ENCODE results near the gene RBMS3. TPM values are rescaled to one million over a fixed set of nuclear protein-coding genes. Genes with fewer than 3 reads are reported as not detected.

RBMS3 gene
- total RNA-seq, 1 donor from 2014 or later: 33.0 TPM

DNA sequence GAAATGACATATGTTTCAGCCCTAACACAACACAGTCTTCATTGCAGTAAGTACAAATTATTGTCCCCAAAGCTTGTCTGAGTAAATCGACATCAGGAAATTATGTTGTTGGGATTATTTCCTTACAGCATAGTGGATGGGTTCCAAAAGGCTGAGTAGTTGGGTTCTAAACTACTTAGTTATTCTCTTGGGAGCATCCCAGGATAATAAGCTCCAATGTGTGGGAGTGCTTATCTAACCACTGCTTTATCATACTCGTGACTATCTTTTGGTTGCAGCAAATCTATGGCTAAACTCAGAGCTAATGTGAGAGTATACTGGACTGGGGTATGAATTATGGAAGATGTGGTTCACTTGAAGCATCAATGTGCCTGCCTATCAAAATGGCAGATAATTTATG, 128.5 kb downstream of the RBMS3 start:
- peaks cover 17% of the 10 kb centered on the region for H4K20me1 ChIP-seq (ENCODE audit: insufficient read depth, low read length)
- H3K9me3 ChIP-seq (ENCODE audit: insufficient read depth, low read depth, low read length): no peaks in the 10 kb centered on the region
- no peaks in the 10 kb centered on the region for H3K36me3 ChIP-seq (ENCODE audit: insufficient read depth, low read length)
- Mint-ChIP-seq H3K9me3 (ENCODE audit: unreplicated experiment) (no peaks in the 10 kb centered on the region), H3K27ac (ENCODE audit: unreplicated experiment) (no peak overlapping the region), H3K4me3 (ENCODE audit: unreplicated experiment) (no peak overlapping the region), H3K27me3 (ENCODE audit: low read depth, unreplicated experiment) (no peaks in the 10 kb centered on the region), H3K36me3 (ENCODE audit: low read depth, unreplicated experiment) (no peaks in the 10 kb centered on the region), H3K4me1 (ENCODE audit: low read depth, unreplicated experiment) (peaks cover 8% of the 10 kb centered on the region)
- no peaks in the 10 kb centered on the region for H3K27me3 ChIP-seq (ENCODE audit: insufficient read depth, low read length)
- TF ChIP-seq EZH2 (IDR thresholded peaks at IDR 0.05; ENCODE audit: insufficient read depth, low read length): no peak
- TF ChIP-seq, protein P1, sequence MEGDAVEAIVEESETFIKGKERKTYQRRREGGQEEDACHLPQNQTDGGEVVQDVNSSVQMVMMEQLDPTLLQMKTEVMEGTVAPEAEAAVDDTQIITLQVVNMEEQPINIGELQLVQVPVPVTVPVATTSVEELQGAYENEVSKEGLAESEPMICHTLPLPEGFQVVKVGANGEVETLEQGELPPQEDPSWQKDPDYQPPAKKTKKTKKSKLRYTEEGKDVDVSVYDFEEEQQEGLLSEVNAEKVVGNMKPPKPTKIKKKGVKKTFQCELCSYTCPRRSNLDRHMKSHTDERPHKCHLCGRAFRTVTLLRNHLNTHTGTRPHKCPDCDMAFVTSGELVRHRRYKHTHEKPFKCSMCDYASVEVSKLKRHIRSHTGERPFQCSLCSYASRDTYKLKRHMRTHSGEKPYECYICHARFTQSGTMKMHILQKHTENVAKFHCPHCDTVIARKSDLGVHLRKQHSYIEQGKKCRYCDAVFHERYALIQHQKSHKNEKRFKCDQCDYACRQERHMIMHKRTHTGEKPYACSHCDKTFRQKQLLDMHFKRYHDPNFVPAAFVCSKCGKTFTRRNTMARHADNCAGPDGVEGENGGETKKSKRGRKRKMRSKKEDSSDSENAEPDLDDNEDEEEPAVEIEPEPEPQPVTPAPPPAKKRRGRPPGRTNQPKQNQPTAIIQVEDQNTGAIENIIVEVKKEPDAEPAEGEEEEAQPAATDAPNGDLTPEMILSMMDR (IDR thresholded peaks at IDR 0.05; ENCODE audit: insufficient read depth, low read depth, low read length): no peak
- no peaks in the 10 kb centered on the region for H3K4me1 ChIP-seq (ENCODE audit: insufficient read depth, low read length)
- no peak overlapping the region for H3K27ac ChIP-seq (ENCODE audit: low read depth, low read length)
- no peak overlapping the region for H3K4me2 ChIP-seq (ENCODE audit: low read length)
- H3K4me3 ChIP-seq (ENCODE audit: insufficient read depth, low read depth, low read length): no peak overlapping the region
- no peak overlapping the region for H3K9ac ChIP-seq (ENCODE audit: low read length)
- no peak overlapping the region for H2AFZ ChIP-seq (ENCODE audit: low read depth, low read length)
- FAIRE-seq (peak; percentile 17), DNase-seq (ENCODE audit: low read depth) (peak; percentile 79)
- peaks cover 21% of the 10 kb centered on the region for H3K79me2 ChIP-seq (ENCODE audit: insufficient read depth, low read length)

DNA sequence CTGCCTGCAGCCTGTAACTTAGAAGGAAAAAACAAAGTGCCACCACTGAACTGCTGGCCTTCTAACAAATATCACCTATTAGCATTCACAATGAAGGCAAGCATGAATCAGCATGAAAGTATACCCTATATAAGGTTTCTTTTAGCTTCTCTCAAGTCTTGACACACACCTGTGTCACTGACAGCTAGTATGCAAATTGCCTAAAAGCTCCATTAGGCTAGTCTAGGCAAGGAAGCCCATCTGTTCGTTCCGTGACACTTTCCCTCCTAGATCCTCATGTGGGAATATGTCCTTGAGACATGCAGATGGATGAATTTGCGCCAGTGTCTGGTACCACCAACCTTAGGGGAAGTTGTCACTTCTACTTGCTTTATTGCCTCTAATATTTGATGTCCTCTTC, 129.3 kb downstream of the RBMS3 start:
- no peak overlapping the region for H3K9ac ChIP-seq (ENCODE audit: low read length)
- no peak overlapping the region for H3K4me3 ChIP-seq (ENCODE audit: insufficient read depth, low read depth, low read length)
- no peaks in the 10 kb centered on the region for H3K9me3 ChIP-seq (ENCODE audit: insufficient read depth, low read depth, low read length)
- H3K27me3 Mint-ChIP-seq (ENCODE audit: low read depth, unreplicated experiment): no peaks in the 10 kb centered on the region
- H3K36me3 ChIP-seq (ENCODE audit: insufficient read depth, low read length): no peaks in the 10 kb centered on the region
- no peak overlapping the region for H3K27ac Mint-ChIP-seq (ENCODE audit: unreplicated experiment)
- no peaks in the 10 kb centered on the region for H3K36me3 Mint-ChIP-seq (ENCODE audit: low read depth, unreplicated experiment)
- H2AFZ ChIP-seq (ENCODE audit: low read depth, low read length): no peak overlapping the region
- peaks cover 19% of the 10 kb centered on the region for H3K79me2 ChIP-seq (ENCODE audit: insufficient read depth, low read length)
- H3K4me2 ChIP-seq (ENCODE audit: low read length): no peak overlapping the region
- no peaks in the 10 kb centered on the region for H3K9me3 Mint-ChIP-seq (ENCODE audit: unreplicated experiment)
- TF ChIP-seq, protein P1 (IDR thresholded peaks at IDR 0.05; ENCODE audit: insufficient read depth, low read depth, low read length): no peak
- TF ChIP-seq EZH2 (IDR thresholded peaks at IDR 0.05; ENCODE audit: insufficient read depth, low read length): no peak
- H3K4me3 Mint-ChIP-seq (ENCODE audit: unreplicated experiment): no peak overlapping the region
- no peaks in the 10 kb centered on the region for H3K27me3 ChIP-seq (ENCODE audit: insufficient read depth, low read length)
- H3K4me1 ChIP-seq (ENCODE audit: insufficient read depth, low read length): no peaks in the 10 kb centered on the region
- no peak overlapping the region for H3K27ac ChIP-seq (ENCODE audit: low read depth, low read length)
- DNase-seq (ENCODE audit: low read depth): no peak
- peaks cover 13% of the 10 kb centered on the region for H4K20me1 ChIP-seq (ENCODE audit: insufficient read depth, low read length)
- no peak for FAIRE-seq
- peaks cover 11% of the 10 kb centered on the region for H3K4me1 Mint-ChIP-seq (ENCODE audit: low read depth, unreplicated experiment)

DNA sequence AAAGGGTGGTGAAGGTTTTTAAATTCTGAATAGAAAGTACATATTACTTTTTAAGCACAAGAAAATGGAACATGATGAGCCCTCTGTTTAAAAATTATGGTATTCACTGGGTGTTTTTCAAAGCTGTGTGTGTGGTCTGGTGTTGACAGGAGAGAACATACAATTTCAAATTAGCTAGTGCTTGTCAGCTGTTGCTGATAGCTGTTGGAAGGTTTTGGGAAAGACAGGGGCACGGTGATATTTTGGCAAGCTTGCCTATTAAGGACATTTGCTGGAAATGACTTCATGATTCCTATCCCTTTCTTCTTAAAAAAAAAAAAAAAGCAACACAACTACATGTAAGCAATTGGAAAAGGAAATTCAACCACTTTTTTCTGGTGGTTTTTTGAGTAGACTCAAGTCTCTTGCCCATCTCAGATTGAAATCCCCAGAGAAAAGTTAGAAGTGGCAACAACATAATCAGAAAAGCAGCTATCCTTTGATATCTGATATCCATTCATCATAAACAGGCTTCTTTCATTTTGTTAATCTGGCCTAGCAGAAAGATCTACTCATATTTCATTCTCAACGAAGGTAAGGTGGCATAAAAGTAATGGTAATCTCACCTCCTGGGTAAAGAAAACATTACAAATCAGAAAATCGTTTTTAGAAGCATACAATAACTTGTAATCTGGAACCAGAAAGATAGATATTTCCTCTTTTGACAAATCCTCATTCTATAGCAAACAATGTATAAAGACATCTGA, 130.0 kb downstream of the RBMS3 start:
- Mint-ChIP-seq H3K9me3 (ENCODE audit: unreplicated experiment) (no peaks in the 10 kb centered on the region), H3K27me3 (ENCODE audit: low read depth, unreplicated experiment) (no peaks in the 10 kb centered on the region), H3K4me1 (ENCODE audit: low read depth, unreplicated experiment) (peaks cover 17% of the 10 kb centered on the region), H3K27ac (ENCODE audit: unreplicated experiment) (peak overlapping the region; percentile 30), H3K4me3 (ENCODE audit: unreplicated experiment) (no peak overlapping the region), H3K36me3 (ENCODE audit: low read depth, unreplicated experiment) (no peaks in the 10 kb centered on the region)
- Histone ChIP-seq H4K20me1 (ENCODE audit: insufficient read depth, low read length) (peaks cover 18% of the 10 kb centered on the region), H3K27me3 (ENCODE audit: insufficient read depth, low read length) (no peaks in the 10 kb centered on the region), H2AFZ (ENCODE audit: low read depth, low read length) (no peak overlapping the region), H3K79me2 (ENCODE audit: insufficient read depth, low read length) (peaks cover 19% of the 10 kb centered on the region), H3K9me3 (ENCODE audit: insufficient read depth, low read depth, low read length) (no peaks in the 10 kb centered on the region), H3K4me1 (ENCODE audit: insufficient read depth, low read length) (no peaks in the 10 kb centered on the region), H3K36me3 (ENCODE audit: insufficient read depth, low read length) (no peaks in the 10 kb centered on the region), H3K27ac (ENCODE audit: low read depth, low read length) (no peak overlapping the region), H3K4me2 (ENCODE audit: low read length) (no peak overlapping the region), H3K9ac (ENCODE audit: low read length) (no peak overlapping the region), H3K4me3 (ENCODE audit: insufficient read depth, low read depth, low read length) (no peak overlapping the region)
- no peak for TF ChIP-seq EZH2 (IDR thresholded peaks at IDR 0.05; ENCODE audit: insufficient read depth, low read length)
- FAIRE-seq: no peak
- no peak for DNase-seq (ENCODE audit: low read depth)
